ENCODE results near the gene CSNK2A3.

DNA sequence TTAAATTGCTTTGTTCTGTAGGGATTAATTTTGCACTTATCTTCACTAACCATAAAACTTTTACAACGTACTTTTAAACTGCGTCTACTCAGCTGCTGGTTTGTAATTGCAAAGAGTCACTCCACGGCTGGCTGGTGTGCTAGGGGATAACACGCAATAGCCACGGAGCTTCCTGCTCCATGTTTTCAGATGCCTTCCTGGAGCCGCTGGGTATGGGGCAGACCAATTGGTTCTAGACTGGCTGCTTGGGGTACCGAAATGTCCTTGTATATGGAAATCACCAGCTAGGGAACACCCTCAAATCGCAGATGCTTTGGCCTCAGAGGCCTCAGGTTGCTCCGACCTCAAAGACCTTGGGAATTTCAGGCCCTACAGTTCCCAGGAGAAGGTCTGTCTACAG, 3.8 kb upstream of the CSNK2A3 start:
- TF ChIP-seq, protein P1, sequence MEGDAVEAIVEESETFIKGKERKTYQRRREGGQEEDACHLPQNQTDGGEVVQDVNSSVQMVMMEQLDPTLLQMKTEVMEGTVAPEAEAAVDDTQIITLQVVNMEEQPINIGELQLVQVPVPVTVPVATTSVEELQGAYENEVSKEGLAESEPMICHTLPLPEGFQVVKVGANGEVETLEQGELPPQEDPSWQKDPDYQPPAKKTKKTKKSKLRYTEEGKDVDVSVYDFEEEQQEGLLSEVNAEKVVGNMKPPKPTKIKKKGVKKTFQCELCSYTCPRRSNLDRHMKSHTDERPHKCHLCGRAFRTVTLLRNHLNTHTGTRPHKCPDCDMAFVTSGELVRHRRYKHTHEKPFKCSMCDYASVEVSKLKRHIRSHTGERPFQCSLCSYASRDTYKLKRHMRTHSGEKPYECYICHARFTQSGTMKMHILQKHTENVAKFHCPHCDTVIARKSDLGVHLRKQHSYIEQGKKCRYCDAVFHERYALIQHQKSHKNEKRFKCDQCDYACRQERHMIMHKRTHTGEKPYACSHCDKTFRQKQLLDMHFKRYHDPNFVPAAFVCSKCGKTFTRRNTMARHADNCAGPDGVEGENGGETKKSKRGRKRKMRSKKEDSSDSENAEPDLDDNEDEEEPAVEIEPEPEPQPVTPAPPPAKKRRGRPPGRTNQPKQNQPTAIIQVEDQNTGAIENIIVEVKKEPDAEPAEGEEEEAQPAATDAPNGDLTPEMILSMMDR (IDR thresholded peaks at IDR 0.05; ENCODE audit: poor library complexity): no peak
- TF ChIP-seq EZH2 (IDR thresholded peaks at IDR 0.05; ENCODE audit: borderline replicate concordance) (no peak), EZH2phosphoT487 (IDR thresholded peaks at IDR 0.05; ENCODE audit: low read depth, severe bottlenecking, unreplicated experiment) (no peak)
